Measurements from ENCODE around the gene MAGOH.
"Not testable (repeated sequence)": the region's sequence is repeated elsewhere in the genome, so short reads cannot be mapped to it uniquely, and the experiment has no call there.

GRCh38 chr1:53185955-53186297 lies 52.4 kb downstream of the MAGOH start:
- TF ChIP-seq CTCF, POLR2AphosphoS5, POLR2A, EP300 (IDR thresholded peaks at IDR 0.05): not testable (repeated sequence)

Data from stomach (tissue), 4 donors.